Coronary artery (tissue), 2 donors: Measurements from ENCODE around the gene PERM1.

Experiments
- DNase-seq: peaks from one replicate; pipeline ENCODE4 v3.0.0-alpha.2; 2017; ENCODE audit warnings: low spot score
- H3K27ac ChIP-seq, 2 donors: fragments of 200-600 bp; sonication (generic); one replicate each; pipeline ENCODE4 v1.5.1; 2016 to 2019
- H3K4me3 ChIP-seq: fragments of 200-600 bp; sonication (generic); 2 replicates; pipeline ENCODE4 v1.5.1; 2016; ENCODE audit warnings: mild to moderate bottlenecking, moderate library complexity
- TF ChIP-seq, protein P1 (sequence below): fragments of 200-600 bp; sonication (generic); IDR thresholded peaks from one replicate; pipeline ENCODE4 v1.5.1; 2019; ENCODE audit warnings: antibody characterized with exemption

The PERM1 gene

DNA sequence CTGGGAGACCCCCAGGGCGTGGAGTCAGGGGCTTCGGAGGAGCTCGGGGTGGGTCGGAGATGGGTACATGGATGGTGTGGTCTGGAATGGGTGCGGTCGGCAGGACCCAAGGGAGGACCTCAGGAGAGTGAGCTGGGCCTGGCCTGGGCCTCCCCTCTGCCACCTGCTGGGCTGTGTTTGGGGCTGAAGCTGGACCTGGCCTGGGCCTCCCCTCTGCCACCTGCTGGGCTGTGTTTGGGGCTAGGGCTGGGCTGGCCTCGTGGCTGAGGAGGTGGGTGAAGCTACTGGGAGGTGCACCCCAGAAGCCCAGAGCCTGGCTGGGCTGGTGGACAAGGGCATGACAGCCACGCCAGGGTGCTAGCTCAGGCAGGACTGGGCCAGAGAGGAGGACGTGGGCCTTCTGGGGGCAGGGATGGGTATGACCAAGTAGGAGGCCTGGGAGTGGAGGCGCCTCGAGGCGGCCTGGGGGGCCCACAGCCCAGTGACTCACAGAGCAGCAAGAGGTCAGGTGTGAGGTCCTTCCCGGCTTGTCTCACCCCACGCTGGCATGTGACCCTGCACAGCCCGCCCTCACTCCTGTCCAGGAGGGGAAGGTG is 43.7 kb downstream of the PERM1 start:
- Histone ChIP-seq H3K4me3 (no peak overlapping the region), H3K27ac (no peak overlapping the region)
- DNase-seq = no peak
- TF ChIP-seq, protein P1, sequence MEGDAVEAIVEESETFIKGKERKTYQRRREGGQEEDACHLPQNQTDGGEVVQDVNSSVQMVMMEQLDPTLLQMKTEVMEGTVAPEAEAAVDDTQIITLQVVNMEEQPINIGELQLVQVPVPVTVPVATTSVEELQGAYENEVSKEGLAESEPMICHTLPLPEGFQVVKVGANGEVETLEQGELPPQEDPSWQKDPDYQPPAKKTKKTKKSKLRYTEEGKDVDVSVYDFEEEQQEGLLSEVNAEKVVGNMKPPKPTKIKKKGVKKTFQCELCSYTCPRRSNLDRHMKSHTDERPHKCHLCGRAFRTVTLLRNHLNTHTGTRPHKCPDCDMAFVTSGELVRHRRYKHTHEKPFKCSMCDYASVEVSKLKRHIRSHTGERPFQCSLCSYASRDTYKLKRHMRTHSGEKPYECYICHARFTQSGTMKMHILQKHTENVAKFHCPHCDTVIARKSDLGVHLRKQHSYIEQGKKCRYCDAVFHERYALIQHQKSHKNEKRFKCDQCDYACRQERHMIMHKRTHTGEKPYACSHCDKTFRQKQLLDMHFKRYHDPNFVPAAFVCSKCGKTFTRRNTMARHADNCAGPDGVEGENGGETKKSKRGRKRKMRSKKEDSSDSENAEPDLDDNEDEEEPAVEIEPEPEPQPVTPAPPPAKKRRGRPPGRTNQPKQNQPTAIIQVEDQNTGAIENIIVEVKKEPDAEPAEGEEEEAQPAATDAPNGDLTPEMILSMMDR = no peak

GRCh38 chr1:937521-937920 is 44.4 kb downstream of the PERM1 start:
- no peak for DNase-seq
- no peak overlapping the region for H3K27ac ChIP-seq
- TF ChIP-seq, protein P1 = no peak

DNA sequence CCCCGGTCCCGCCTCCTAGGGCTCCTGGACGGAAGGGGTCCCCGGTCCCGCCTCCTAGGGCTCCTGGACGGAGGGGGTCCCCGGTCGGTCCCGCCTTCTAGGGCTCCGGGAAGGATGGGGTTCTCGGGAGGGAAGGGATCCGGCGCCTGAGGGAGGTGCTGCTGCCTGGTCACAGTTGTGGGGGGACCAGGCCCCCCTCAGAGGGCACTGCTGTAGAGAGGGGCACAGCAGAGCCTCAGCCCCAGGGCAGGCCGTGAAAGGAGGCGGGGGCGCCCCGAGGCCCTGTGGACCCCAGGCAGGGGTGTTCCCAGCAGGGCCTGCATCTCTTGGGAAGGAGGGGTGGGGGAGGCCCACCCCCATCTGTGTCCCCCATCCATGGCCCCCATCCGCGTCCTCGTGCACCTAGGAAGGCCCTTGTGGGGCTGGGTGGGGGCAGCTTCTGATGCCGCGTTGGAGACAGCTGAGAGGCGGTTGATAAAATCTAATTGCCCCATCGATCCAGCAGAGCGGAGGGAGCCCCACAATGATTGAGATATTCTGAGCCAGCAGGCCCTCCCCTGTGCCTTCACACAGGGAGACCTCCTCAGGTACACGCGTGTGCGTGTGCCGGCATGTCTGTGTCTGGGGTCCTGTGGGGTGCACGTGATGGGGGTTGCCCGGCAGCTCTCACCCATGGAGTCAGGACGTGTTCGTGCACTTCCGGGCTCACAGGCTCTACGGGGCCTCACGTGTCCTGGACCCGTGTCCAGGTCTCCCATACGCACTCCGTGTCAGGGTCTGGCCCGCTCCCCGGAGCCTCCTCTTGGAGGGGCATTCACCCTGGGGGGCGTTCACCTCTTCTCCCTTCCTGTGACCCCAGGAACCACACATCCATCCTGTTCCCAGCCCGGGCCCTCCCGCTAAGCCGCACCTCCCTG is 45.3 kb downstream of the PERM1 start:
- no peak for DNase-seq
- TF ChIP-seq, protein P1 = no peak
- H3K27ac ChIP-seq = no peak overlapping the region
- no peak overlapping the region for H3K4me3 ChIP-seq

More at GRCh38 chr1:937521-937920, 44.4 kb downstream of the PERM1 start:
- H3K4me3 ChIP-seq = no peak overlapping the region

- no peak for DNase-seq
Measured at GRCh38 chr1:935751-936231, 46.1 kb downstream of the PERM1 start.

DNA sequence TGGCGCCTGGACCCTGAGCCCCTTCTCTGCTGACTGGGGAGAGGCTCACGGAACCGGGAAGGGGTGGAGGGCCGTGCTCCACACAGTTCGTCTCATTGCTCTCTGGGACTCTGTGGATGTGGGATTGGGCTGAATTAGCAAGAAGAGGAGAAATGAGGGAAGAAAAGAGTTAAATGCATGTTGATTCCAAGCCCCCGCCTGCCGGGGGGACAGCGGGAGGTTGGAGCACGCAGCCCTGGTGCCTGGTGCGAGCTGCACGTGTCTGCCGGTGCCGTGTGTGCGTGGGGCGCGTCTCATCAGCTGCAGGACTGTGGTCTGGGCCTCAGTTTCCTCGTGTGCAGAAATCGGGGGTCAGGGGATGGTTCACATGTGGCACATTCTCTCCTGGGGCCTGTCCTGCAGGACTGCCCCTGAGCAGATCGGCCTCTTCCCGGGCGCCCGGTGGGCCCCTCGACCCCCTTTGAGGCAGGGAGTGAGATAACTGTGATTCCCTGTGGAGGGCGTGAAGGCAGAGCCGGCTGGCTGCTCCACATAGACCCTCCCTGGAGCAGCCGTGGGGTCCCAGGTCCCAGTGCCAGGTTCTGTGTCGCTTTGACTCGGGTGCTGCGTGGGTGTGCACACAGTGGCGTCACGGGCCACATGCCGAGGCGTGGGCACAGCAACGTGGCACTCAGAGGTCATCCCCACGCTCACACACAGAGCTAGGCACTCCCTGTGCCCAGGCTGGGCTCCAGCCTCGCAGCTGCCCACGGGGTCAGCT is 46.7 kb downstream of the PERM1 start:
- Histone ChIP-seq H3K4me3 (no peak overlapping the region), H3K27ac (no peak overlapping the region)
- DNase-seq = no peak
- TF ChIP-seq, protein P1 = no peak

More at GRCh38 chr1:935751-936231, 46.1 kb downstream of the PERM1 start:
- Histone ChIP-seq H3K4me3 (no peak overlapping the region), H3K27ac (no peak overlapping the region)
- TF ChIP-seq, protein P1 = no peak

GRCh38 chr1:933603-933940 is 48.3 kb downstream of the PERM1 start:
- TF ChIP-seq, protein P1 = no peak
- Histone ChIP-seq H3K27ac (no peak overlapping the region), H3K4me3 (no peak overlapping the region)
- no peak for DNase-seq
